GM18951 (cell line): ENCODE results near the gene SUV39H1.

Experiments
- POLR2A ChIP-seq: IDR thresholded peaks from 4 replicates; pipeline ENCODE4 v1.6.1; 2011; ENCODE audit warnings: mild to moderate bottlenecking; ENCODE audit not compliant: insufficient read length, insufficient read depth; ENCODE audit errors: extremely low read depth
- in situ Hi-C: fragments of 300-500 bp; cut with MboI; formaldehyde crosslinking; loops from one replicate; pipeline ENCODE4 v1.12.0; 2022; ENCODE audit warnings: low sequenced_read_pairs, mixed read lengths, inconsistent platforms; ENCODE audit not compliant: unreplicated experiment

SUV39H1 gene

DNA sequence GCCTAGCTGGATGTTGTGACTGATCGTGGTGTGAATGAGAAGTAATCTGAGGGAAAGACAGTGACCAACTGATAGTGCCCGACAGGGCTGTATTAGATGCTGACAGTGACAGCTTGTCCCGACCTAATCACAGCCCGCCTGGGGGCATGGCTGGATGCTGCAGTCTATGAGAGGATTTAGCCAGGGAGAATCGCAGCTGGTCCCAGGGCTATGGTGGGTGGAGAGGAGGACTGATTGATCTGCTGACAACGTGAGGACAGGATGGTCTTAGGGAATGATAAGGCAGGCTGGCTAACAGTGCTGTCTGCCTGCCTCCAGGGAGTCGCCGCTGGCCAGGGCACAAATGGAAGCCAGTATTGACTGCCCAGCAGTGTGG is 621 bp upstream of the SUV39H1 start:
- in situ Hi-C loops = no loop called here
- no peak for TF ChIP-seq POLR2A

DNA sequence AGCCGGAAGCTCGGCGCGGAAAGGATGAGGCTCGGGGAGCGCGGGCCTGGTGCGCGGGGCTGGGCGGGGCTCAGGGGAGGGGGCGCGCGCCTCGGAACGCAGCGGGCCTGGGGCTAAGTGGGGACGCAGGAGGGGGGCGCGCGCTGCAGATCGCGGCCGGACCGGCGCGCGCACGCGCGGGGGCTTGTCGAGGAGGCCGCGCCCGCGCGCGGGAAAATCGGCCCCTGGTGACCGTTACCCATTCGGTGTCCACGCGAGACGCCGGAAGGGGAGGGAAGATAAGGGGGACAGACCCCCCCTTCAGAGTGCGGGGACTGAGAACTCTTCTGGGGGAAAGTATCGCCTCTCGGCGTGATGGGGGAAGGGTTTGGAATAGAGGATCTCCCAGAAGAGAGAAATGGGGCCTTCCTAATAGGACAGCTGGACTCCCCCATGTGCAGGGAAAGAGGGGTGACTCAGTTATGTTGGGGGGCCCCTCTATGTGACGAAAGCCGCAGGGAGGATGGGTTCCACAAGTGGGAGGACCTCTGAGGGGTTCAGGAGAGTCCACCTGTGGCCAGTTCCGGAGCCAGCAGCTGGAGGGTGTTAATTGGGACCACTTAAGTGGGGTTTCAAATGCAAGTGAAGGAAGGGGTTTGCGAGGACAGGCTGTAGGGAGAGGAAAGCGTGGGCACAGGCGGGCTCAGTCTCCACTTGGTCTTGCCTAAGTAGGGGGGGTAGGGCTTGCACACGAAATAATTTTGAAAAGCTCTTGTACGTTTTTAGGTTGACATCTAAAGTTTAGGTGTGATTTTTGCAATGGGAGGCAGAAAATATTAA is 584 bp downstream of the SUV39H1 start:
- in situ Hi-C loops = no loop called here
- no peak for TF ChIP-seq POLR2A

DNA sequence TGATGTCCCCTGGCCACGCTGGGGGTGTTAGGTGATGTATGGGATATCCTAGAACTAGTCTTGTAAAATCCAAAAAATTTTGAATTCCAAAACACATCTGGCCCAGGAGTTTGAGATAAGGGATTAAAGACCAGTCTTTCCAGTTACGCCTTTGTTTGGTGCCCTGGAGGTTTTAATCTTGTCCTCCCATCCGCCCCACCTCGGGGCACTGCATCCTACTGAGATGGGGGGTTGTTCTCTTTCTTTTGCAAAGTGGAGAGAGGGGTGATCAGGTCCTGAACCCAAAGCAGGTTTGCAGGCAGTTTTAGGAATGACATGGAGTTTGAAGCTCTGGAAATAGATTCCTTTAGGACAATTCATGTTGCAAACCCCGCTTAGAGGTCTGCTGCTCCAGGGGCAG is 1.8 kb downstream of the SUV39H1 start:
- in situ Hi-C loops = no loop called here

DNA sequence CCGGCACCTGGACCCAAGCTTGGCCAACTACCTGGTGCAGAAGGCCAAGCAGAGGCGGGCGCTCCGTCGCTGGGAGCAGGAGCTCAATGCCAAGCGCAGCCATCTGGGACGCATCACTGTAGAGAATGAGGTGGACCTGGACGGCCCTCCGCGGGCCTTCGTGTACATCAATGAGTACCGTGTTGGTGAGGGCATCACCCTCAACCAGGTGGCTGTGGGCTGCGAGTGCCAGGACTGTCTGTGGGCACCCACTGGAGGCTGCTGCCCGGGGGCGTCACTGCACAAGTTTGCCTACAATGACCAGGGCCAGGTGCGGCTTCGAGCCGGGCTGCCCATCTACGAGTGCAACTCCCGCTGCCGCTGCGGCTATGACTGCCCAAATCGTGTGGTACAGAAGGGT is 3.7 kb downstream of the SUV39H1 start:
- in situ Hi-C loops = no loop called here

More for the DNA sequence above, 1.8 kb downstream of the SUV39H1 start:
- no peak for TF ChIP-seq POLR2A

GRCh38 chrX:48700951-48701653 is 4.6 kb downstream of the SUV39H1 start:
- in situ Hi-C loops = no loop called here
- TF ChIP-seq POLR2A = no peak

More for the DNA sequence above, 3.7 kb downstream of the SUV39H1 start:
- no peak for TF ChIP-seq POLR2A

- in situ Hi-C loops = no loop called here
- no peak for TF ChIP-seq POLR2A
Observed at GRCh38 chrX:48702032-48702431, 5.5 kb downstream of the SUV39H1 start.

DNA sequence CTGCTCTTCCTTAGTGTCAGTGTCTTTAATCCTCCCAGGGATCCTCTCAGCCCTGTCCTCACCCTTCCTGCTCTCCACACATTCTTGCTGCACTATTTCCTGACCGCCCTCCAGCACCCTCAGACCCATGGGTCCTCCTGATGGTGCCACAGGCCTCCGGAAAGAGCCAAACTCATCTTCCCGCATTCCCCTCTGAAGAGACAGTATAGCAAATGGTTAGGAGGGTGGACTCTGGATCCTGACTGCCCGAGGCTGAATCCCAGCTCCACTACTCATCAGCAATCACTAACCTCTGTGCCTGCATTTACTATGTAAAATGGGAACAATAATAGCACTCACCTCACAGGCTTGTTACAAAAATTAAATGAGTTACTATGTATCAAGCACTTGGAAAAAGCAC is 6.2 kb downstream of the SUV39H1 start:
- in situ Hi-C loops = no loop called here
- no peak for TF ChIP-seq POLR2A

DNA sequence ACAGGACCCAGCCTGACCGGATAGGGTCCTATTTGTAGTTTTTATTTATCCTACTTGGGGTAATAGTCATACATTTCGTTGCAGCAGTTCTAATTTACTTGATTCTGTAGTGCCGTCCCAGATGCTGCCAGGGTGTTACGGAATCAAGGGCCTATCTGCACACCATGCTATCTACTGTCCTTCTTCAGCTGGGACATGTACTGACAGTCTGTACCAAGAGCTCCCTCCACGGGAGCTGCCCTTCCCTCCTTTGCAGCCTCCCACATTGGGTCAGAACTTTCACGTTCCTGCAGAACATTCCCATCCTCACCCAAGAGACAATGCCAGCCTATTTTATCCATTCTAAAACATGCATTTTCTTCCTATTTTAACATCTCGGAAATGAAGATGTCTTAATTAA is 6.7 kb downstream of the SUV39H1 start:
- in situ Hi-C loops = no loop called here
- TF ChIP-seq POLR2A = no peak

- in situ Hi-C loops = no loop called here
- no peak for TF ChIP-seq POLR2A
Observed at GRCh38 chrX:48703642-48704481, 7.3 kb downstream of the SUV39H1 start.

DNA sequence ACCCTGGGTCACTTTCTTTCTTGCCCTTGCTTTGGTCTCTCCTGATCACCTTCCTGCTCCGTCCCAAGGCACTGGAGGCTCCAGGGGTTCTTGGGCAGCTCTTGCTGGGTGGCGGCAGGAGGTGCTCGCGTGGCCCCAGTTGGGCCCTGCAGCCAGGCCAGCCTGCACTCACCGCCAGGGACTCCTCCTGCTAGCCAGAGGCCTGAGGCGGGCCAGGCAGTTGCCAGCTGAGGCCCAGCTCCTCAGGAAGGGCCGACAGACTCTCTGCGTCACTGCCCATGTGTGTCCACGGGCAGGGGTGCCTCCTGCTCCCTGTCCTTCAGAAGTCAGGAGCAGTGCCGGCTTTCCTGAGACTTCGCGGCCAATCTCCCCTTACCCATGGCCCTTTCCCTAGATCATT is 9.3 kb downstream of the SUV39H1 start:
- TF ChIP-seq POLR2A = no peak
- in situ Hi-C loops = no loop called here

DNA sequence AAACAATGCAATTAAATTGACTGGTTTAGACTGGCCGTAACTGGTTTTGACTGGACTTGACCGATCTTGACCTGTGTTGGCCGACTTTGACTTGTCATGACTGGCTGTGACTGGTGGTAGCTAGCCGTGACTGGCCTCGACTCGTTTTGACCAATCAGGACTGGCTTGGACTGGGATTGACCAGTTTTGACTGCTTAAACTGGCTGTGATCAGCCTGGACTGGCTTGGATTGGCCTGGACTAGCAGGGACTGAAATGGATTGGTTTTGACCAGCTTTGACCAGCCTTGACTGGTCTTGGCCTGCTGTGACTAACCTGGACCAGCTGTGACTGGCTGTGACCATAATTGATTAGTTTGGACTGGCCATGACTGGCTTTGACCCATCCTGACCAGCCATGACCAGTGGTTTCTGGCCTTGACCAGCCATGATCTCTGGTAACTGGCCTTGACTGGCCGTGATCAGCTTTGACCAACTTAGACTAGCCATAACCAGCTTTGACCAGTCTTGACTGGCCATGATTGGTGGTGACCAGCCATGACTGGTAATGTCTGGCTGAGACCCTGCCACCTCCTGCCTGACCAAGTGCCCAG is 13.1 kb downstream of the SUV39H1 start:
- TF ChIP-seq POLR2A = no peak
- in situ Hi-C loops = no loop called here

GRCh38 chrX:48711162-48711928 is 14.8 kb downstream of the SUV39H1 start:
- TF ChIP-seq POLR2A = no peak
- in situ Hi-C loops = no loop called here
